KMS-11 (cell line): ENCODE results near the gene PP2D1.

ENCODE experiments used
- H2AFZ ChIP-seq: fragments of 200-600 bp; sonication (generic); 2 replicates; pipeline ENCODE4 v1.6.1; 2016; ENCODE audit warnings: antibody characterized with exemption, mixed run types, low read depth
- H3K27ac ChIP-seq: fragments of 200-600 bp; sonication (generic); 2 replicates; pipeline ENCODE4 v1.6.1; 2016; ENCODE audit warnings: mild to moderate bottlenecking, mixed run types
- H3K27me3 ChIP-seq: fragments of 200-600 bp; sonication (generic); 2 replicates; pipeline ENCODE4 v1.6.1; 2017; ENCODE audit warnings: mild to moderate bottlenecking, low read depth, mixed run types, moderate library complexity; ENCODE audit not compliant: insufficient read depth
- H3K36me3 ChIP-seq: fragments of 200-600 bp; sonication (generic); 2 replicates; pipeline ENCODE4 v1.6.1; 2017; ENCODE audit warnings: mild to moderate bottlenecking, mixed run types; ENCODE audit not compliant: insufficient read depth
- H3K4me1 ChIP-seq: fragments of 200-600 bp; sonication (generic); 2 replicates; pipeline ENCODE4 v1.6.1; 2016; ENCODE audit warnings: mild to moderate bottlenecking, low read depth, mixed run types; ENCODE audit not compliant: poor library complexity, severe bottlenecking
- H3K4me2 ChIP-seq: fragments of 200-600 bp; sonication (generic); 2 replicates; pipeline ENCODE4 v1.7.0; 2016; ENCODE audit warnings: mild to moderate bottlenecking, mixed run types
- H3K4me3 ChIP-seq: fragments of 200-600 bp; sonication (generic); IDR thresholded peaks from 2 replicates; pipeline ENCODE4 v1.6.1; 2017; ENCODE audit warnings: low read depth, low read length, mixed read lengths; ENCODE audit not compliant: insufficient read depth
- H3K79me2 ChIP-seq: fragments of 200-600 bp; sonication (generic); 2 replicates; pipeline ENCODE4 v1.6.1; 2016; ENCODE audit warnings: low read depth, mixed run types; ENCODE audit not compliant: insufficient read depth
- H3K9ac ChIP-seq: fragments of 200-600 bp; sonication (generic); 2 replicates; pipeline ENCODE4 v1.6.1; 2016; ENCODE audit warnings: mild to moderate bottlenecking, mixed run types
- H4K20me1 ChIP-seq: fragments of 200-600 bp; sonication (generic); 2 replicates; pipeline ENCODE4 v1.6.1; 2016; ENCODE audit warnings: mild to moderate bottlenecking, mixed run types; ENCODE audit not compliant: insufficient read depth
- CTCF ChIP-seq: fragments of 200-600 bp; sonication (generic); conservative IDR thresholded peaks from 2 replicates; pipeline ENCODE4 v1.6.1; 2017; ENCODE audit warnings: low read depth, mild to moderate bottlenecking, antibody characterized with exemption, low read length, moderate library complexity, mixed read lengths

Gene PP2D1

GRCh38 chr3:20041197-20041780 is 29.2 kb upstream of the PP2D1 start:
- peak overlapping the region; percentile 18; the same call in 1 of the 2 replicates for H3K9ac ChIP-seq

GRCh38 chr3:20040548-20041196 is 28.6 kb upstream of the PP2D1 start:
- Histone ChIP-seq H3K4me1 (peaks cover 39% of the 10 kb centered on the region), H3K9ac (peak overlapping the region; percentile 18; the same call in 1 of the 2 replicates), H3K4me3 (no peak overlapping the region), H3K4me2 (peak overlapping the region; percentile 87), H3K79me2 (peaks cover 35% of the 10 kb centered on the region; the same call in 1 of the 2 replicates), H3K27ac (peak overlapping the region; percentile 57), H2AFZ (peak overlapping the region; percentile 47), H4K20me1 (no peaks in the 10 kb centered on the region), H3K36me3 (no peaks in the 10 kb centered on the region), H3K27me3 (no peaks in the 10 kb centered on the region)
- no peak for TF ChIP-seq CTCF

More at GRCh38 chr3:20041197-20041780, 29.2 kb upstream of the PP2D1 start:
- Histone ChIP-seq H2AFZ (peak overlapping the region; percentile 47), H3K27ac (peak overlapping the region; percentile 57), H3K27me3 (no peaks in the 10 kb centered on the region), H3K4me2 (peak overlapping the region; percentile 87), H4K20me1 (no peaks in the 10 kb centered on the region), H3K36me3 (no peaks in the 10 kb centered on the region), H3K79me2 (peaks cover 41% of the 10 kb centered on the region; the same call in 1 of the 2 replicates), H3K4me1 (peaks cover 45% of the 10 kb centered on the region), H3K4me3 (no peak overlapping the region)
- no peak for TF ChIP-seq CTCF

- Histone ChIP-seq H3K4me1 (peaks cover 33% of the 10 kb centered on the region), H3K4me3 (no peak within 1 kb of the TSS), H3K27me3 (no peaks in the 10 kb centered on the region), H2AFZ (peak within 1 kb of the TSS; percentile 80), H3K36me3 (no peaks in the 10 kb centered on the region), H3K9ac (peak within 1 kb of the TSS; percentile 86), H3K4me2 (peak within 1 kb of the TSS; percentile 87), H3K79me2 (peaks cover 30% of the 10 kb centered on the region; the same call in 1 of the 2 replicates), H3K27ac (peak within 1 kb of the TSS; percentile 95), H4K20me1 (no peaks in the 10 kb centered on the region)
- TF ChIP-seq CTCF, result peak; percentile 39; the same call in 1 of the 2 replicates
Measured at GRCh38 chr3:20039765-20040547, 27.9 kb upstream of the PP2D1 start, which contains the start of gene KAT2B. Gene KAT2B (plus strand): TSS chr3:20040446. CDS start chr3:20040478, 32 bp downstream.

GRCh38 chr3:20039466-20039764 is 27.4 kb upstream of the PP2D1 start:
- no peaks in the 10 kb centered on the region for H3K36me3 ChIP-seq
- no peak overlapping the region for H3K4me3 ChIP-seq
- peak overlapping the region; percentile 79 for H3K4me2 ChIP-seq
- H3K4me1 ChIP-seq, result peaks cover 27% of the 10 kb centered on the region
- peaks cover 24% of the 10 kb centered on the region; the same call in 1 of the 2 replicates for H3K79me2 ChIP-seq
- H3K9ac ChIP-seq, result peak overlapping the region; percentile 86
- no peaks in the 10 kb centered on the region for H4K20me1 ChIP-seq
- peak overlapping the region; percentile 95 for H3K27ac ChIP-seq
- no peak for TF ChIP-seq CTCF
- peak overlapping the region; percentile 80 for H2AFZ ChIP-seq
- no peaks in the 10 kb centered on the region for H3K27me3 ChIP-seq
